Measurements from ENCODE around the gene SYTL2.
"Not testable (repeated sequence)": the region's sequence is repeated elsewhere in the genome, so short reads cannot be mapped to it uniquely, and the experiment has no call there.

Gene SYTL2

GRCh38 chr11:85787809-85788760, 22.9 kb downstream of the SYTL2 start:
- no peak for TF ChIP-seq ZFX (IDR thresholded peaks at IDR 0.05)
- no peak for TF ChIP-seq CTCF (conservative IDR thresholded peaks at IDR 0.05)
- no peak overlapping the region for H3K27ac ChIP-seq

GRCh38 chr11:85787168-85787567, 23.8 kb downstream of the SYTL2 start:
- TF ChIP-seq CTCF (conservative IDR thresholded peaks at IDR 0.05): no peak
- TF ChIP-seq ZFX (IDR thresholded peaks at IDR 0.05): no peak
- no peak overlapping the region for H3K27ac ChIP-seq

GRCh38 chr11:85784480-85785265, 26.3 kb downstream of the SYTL2 start:
- TF ChIP-seq ZFX (IDR thresholded peaks at IDR 0.05): no peak
- TF ChIP-seq CTCF (conservative IDR thresholded peaks at IDR 0.05): no peak
- H3K27ac ChIP-seq: no peak overlapping the region

DNA sequence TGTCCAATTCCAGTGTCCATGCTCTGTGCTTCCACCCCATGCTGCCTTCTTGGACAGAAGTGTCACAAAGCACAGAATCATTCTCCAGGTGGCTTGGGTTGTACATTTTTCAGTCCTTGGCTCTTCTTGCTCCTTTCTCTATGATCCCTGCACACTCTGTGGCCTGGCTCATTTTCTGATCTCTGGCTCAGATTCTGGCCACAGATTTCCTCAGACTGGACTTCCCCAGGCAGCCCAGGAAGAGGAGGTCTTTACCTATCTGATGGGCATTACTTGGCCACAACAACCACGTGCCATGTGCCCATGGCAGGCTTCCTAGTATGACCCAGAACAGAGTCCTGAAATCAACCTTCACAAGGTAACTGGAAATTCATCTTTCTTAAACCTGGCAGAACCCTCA, 27.2 kb downstream of the SYTL2 start:
- H3K27ac ChIP-seq: no peak overlapping the region
- TF ChIP-seq CTCF (conservative IDR thresholded peaks at IDR 0.05) (no peak), ZFX (IDR thresholded peaks at IDR 0.05) (no peak)

DNA sequence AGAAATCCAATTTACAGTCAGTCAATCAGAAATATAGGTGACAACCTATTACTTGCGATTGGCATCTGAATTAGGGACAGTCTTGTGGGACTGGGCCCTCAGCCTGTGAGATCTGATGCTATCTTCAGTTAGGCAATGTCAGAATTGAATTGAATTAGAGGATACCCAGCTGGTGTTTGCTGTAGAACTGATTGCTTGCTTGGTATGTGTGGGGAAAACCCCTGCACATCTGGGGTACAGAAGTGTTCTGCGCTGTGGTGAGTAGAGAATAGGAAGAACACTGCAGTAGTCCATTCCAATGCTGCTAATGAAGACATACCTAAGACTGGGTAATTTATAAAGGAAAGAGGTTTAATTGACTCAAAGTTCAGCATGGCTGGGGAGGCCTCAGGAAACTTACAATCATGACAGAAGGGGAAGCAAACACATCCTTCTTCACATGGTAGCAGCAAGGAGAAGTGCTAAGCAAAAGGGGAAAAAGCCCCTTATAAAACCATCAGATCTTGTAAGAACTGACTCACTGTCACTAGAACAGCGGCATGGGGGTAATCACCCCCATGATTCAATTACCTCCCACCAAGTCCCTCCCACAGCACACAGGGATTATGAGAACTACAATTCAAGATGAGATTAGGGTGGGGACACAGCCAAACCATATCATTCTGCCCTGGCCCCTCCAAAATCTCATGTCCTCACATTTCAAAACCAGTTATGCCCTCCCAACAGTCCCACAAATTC, 30.0 kb downstream of the SYTL2 start:
- H3K27ac ChIP-seq: not testable (repeated sequence)

- H3K27ac ChIP-seq: no peak overlapping the region
- no peak for TF ChIP-seq ZFX (IDR thresholded peaks at IDR 0.05)
- TF ChIP-seq CTCF (conservative IDR thresholded peaks at IDR 0.05): no peak
Observed at GRCh38 chr11:85779956-85780640, 30.8 kb downstream of the SYTL2 start.

DNA sequence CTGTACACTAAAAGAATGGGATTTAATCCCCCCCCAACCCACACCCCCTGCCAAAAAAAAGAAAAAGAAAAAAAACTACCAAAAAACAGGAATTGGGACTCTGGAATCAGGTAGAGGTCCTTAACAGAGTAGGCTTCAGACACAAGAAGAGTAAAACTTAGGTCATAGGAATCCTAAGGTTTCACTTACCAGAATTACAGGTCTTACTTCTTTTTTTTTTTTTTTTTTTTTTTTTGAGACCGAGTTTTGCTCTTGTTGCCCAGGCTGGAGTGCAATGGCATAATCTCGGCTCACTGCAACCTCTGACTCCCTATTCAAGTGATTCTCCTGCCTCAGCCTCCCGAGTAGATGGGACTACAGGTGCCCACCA, 33.4 kb downstream of the SYTL2 start:
- not testable (repeated sequence) for H3K27ac ChIP-seq
